K562 (cell line): ENCODE results near the gene ADAMTS6. TPM values are rescaled to one million over a fixed set of nuclear protein-coding genes. Genes with fewer than 3 reads are reported as not detected.

ENCODE experiments used
- ATAC-seq: fragments of 200-7000 bp; cut with Tn5 transposase; 3 replicates; pipeline ENCODE4 v1.9.1; 2020; ENCODE audit warnings: moderate library complexity
- BruUV-seq: library from RNA; stranded (reverse); fragments of 400-500 nt; replicated peaks from 2 replicates; lab custom pipeline; 2021; lab: Mats Ljungman, UMichigan
- CTCF ChIA-PET: fragments of 300-600 bp; formaldehyde crosslinking; extraction: SDS; loops from one replicate; lab custom pipeline; 2021; ENCODE audit warnings: low intra/inter-chr PET ratio; lab: Yijun Ruan, JAX
- POLR2A ChIA-PET: fragments of 300-600, 350-650 bp; sonication (Branson Sonifier 250); formaldehyde crosslinking; extraction: SDS; loops from one replicate; lab custom pipeline; 2021; ENCODE audit warnings: antibody characterized with exemption, inconsistent platforms; lab: Yijun Ruan, JAX
- DNase-seq, 4 experiments: peaks; one replicate each; pipeline versions ENCODE4 v3.0.0 to v3.0.0-alpha.2; 2011 to 2018; ENCODE audit warnings: low spot score in 3 of 4, mixed read lengths in 3 of 4; ENCODE audit errors: extremely low read depth in 1 of 4
- FAIRE-seq: peaks from 2 replicates; lab custom pipeline; 2011; peaks lifted over from hg19 to GRCh38; lab: Jason Lieb, UNC
- H2AFZ ChIP-seq: 2 replicates; pipeline ENCODE4 v1.6.0; 2011; ENCODE audit warnings: low read depth, low read length, control low read depth, inconsistent platforms
- H3K27ac ChIP-seq: fragments of 200-600 bp; 3 replicates; pipeline ENCODE4 v1.8.0; 2011; ENCODE audit warnings: low read depth, mild to moderate bottlenecking, control low read depth, inconsistent platforms, low read length, moderate library complexity, mixed read lengths; ENCODE audit errors: extremely low read depth
- H3K27me3 ChIP-seq, 2 experiments: fragments of 300-600 bp in 1 of 2; 2 replicates in 1 of 2; 3 replicates in 1 of 2; pipeline versions ENCODE4 v1.6.0 to v1.8.0; 2011; ENCODE audit warnings: inconsistent platforms in 2 of 2, low read length in 2 of 2, mild to moderate bottlenecking in 1 of 2, mixed read lengths in 1 of 2, moderate library complexity in 1 of 2; ENCODE audit not compliant: control insufficient read depth in 2 of 2, insufficient read depth in 2 of 2
- H3K36me3 ChIP-seq: fragments of 300-600 bp; 3 replicates; pipeline ENCODE4 v1.8.0; 2011; ENCODE audit warnings: mild to moderate bottlenecking, low read length, inconsistent platforms; ENCODE audit not compliant: control insufficient read depth, insufficient read depth
- H3K4me1 ChIP-seq, 2 experiments: fragments of 200-600 bp in 1 of 2; replicated peaks in 1 of 2; 2 replicates in 1 of 2; 3 replicates in 1 of 2; pipeline versions ENCODE4 v1.5.1 to v1.8.0; 2011; ENCODE audit warnings: inconsistent platforms in 2 of 2, low read length in 2 of 2, mild to moderate bottlenecking in 1 of 2, mixed read lengths in 1 of 2, moderate library complexity in 1 of 2; ENCODE audit not compliant: control insufficient read depth in 2 of 2, insufficient read depth in 2 of 2
- H3K4me2 ChIP-seq: 2 replicates; pipeline ENCODE4 v1.6.1; 2011; ENCODE audit warnings: low read length, control low read depth, inconsistent platforms, mixed read lengths; ENCODE audit not compliant: insufficient read depth
- H3K4me3 ChIP-seq: fragments of 200-600 bp; sonication (generic), shearing (Covaris generic); 2 replicates; pipeline ENCODE4 v1.5.1; 2016; ENCODE audit warnings: control low read depth, inconsistent platforms
- H3K79me2 ChIP-seq: fragments of 200-600 bp; 3 replicates; pipeline ENCODE4 v1.8.0; 2011; ENCODE audit warnings: low read length, inconsistent platforms; ENCODE audit not compliant: control insufficient read depth, insufficient read depth
- H3K9ac ChIP-seq, 2 experiments: 2 replicates each; pipeline versions ENCODE4 v1.6.0 to v1.6.1; 2011; ENCODE audit warnings: low read depth in 2 of 2, low read length in 2 of 2, control low read depth in 1 of 2, inconsistent platforms in 1 of 2, mild to moderate bottlenecking in 1 of 2, mixed read lengths in 1 of 2; ENCODE audit not compliant: insufficient read depth in 1 of 2
- H3K9me1 ChIP-seq: one replicate; pipeline ENCODE4 v1.6.0; 2011; ENCODE audit warnings: inconsistent platforms, mild to moderate bottlenecking, low read length, moderate library complexity; ENCODE audit not compliant: control insufficient read depth, insufficient read depth
- H3K9me3 ChIP-seq: replicated peaks from 2 replicates; pipeline ENCODE4 v1.5.1; 2011; ENCODE audit warnings: low read depth, low read length, inconsistent platforms; ENCODE audit not compliant: control insufficient read depth, insufficient read depth
- H4K20me1 ChIP-seq: replicated peaks from 2 replicates; pipeline ENCODE4 v1.6.1; 2011; ENCODE audit warnings: low read length, inconsistent platforms, mixed read lengths; ENCODE audit not compliant: control insufficient read depth, insufficient read depth
- BDP1 ChIP-seq: IDR thresholded peaks from 3 replicates; pipeline ENCODE4 v1.6.1; 2011; ENCODE audit not compliant: insufficient read length, insufficient read depth
- C11orf30 ChIP-seq: fragments of 450-650 bp; IDR thresholded peaks from 2 replicates; pipeline ENCODE4 v1.6.1; 2016; ENCODE audit warnings: low read depth, mild to moderate bottlenecking
- ETV1 ChIP-seq: fragments of 450-650 bp; conservative IDR thresholded peaks from 2 replicates; pipeline ENCODE4 v1.6.1; 2016; ENCODE audit warnings: missing genetic modification characterization, control low read depth, low read depth, missing compliant biosample characterization
- LEF1 ChIP-seq: fragments of 450-650 bp; IDR thresholded peaks from 2 replicates; pipeline ENCODE4 v1.6.1; 2016; ENCODE audit warnings: mild to moderate bottlenecking
- MAFG ChIP-seq: fragments of 450-650 bp; conservative IDR thresholded peaks from 2 replicates; pipeline ENCODE4 v1.6.1; 2016; ENCODE audit warnings: missing genetic modification characterization, missing compliant biosample characterization
- MTF1 ChIP-seq: fragments of 250-450 bp; sonication (Bioruptor Pico); IDR thresholded peaks from 2 replicates; pipeline ENCODE4 v1.9.0; 2021; ENCODE audit warnings: moderate library complexity, mild to moderate bottlenecking, inconsistent platforms, borderline replicate concordance
- NR2C2 ChIP-seq, 2 experiments: fragments of 200-800 bp in 1 of 2; sonication (Bioruptor generic) in 1 of 2; sonication (generic) in 1 of 2; formaldehyde crosslinking in 1 of 2; IDR thresholded peaks; 2 replicates each; pipeline versions ENCODE4 v1.6.1 to v1.8.0; 2016 to 2022; ENCODE audit warnings: mild to moderate bottlenecking in 1 of 2, missing compliant biosample characterization in 1 of 2, missing genetic modification characterization in 1 of 2, missing genetic modification reagents in 1 of 2
- SPI1 ChIP-seq: IDR thresholded peaks from 2 replicates; pipeline ENCODE4 v1.6.1; 2011; ENCODE audit warnings: low read depth, low read length, control low read depth, borderline replicate concordance
- ZNF165 ChIP-seq: fragments of 250-450 bp; sonication (Bioruptor Pico); IDR thresholded peaks from 2 replicates; pipeline ENCODE4 v1.4.0; 2020; ENCODE audit warnings: borderline replicate concordance
- ZNF316 ChIP-seq: fragments of 450-650 bp; IDR thresholded peaks from 2 replicates; pipeline ENCODE4 v1.6.1; 2016
- WGBS: fragments of 100-300 bp; shearing (Covaris generic); methylation state at CpG from one replicate; pipeline ENCODE4 v1.1.6; 2016; ENCODE audit warnings: low coverage, mixed read lengths; ENCODE audit not compliant: insufficient coverage; ENCODE audit errors: missing lambda C conversion rate; 5-methylcytosine and 5-hydroxymethylcytosine counted together
- in situ Hi-C: fragments of 300-500 bp; cut with MboI; formaldehyde crosslinking; loops from 4 replicates; pipeline ENCODE4 v1.15.0; 2018; ENCODE audit warnings: inconsistent platforms, mixed read lengths
- intact Hi-C: fragments of 100-400 bp; cut with micrococcal nuclease; formaldehyde crosslinking; loops from 2 replicates; pipeline ENCODE4 v1.14.2; 2022
- polyA plus RNA-seq, 8 experiments: library from polyadenylated mRNA; depleted of rRNA in 4 of 8; stranded (reverse) in 5 of 8; unstranded in 3 of 8; fragments of >200 nt; fragmentation: Nextera tagmentation in 2 of 8; fragmentation: Illumina TruSeq in 1 of 8; extraction: Ambion mirVana in 2 of 8; extraction: Trizol in 1 of 8; gene quantifications; 2 replicates each; pipeline versions ENCODE4 v1.2.1 to v1.2.3, GENCODE V29; 2011 to 2014; ENCODE audit warnings: inconsistent platforms in 1 of 8, missing spikeins in 1 of 8
- total RNA-seq, 7 experiments: library from RNA; depleted of rRNA in 6 of 7; stranded (reverse); fragments of >200 nt in 6 of 7; fragmentation: Illumina TruSeq in 2 of 7; extraction: Trizol in 2 of 7; gene quantifications; 2 replicates each; pipeline versions ENCODE4 v1.2.1 to v1.2.3, GENCODE V29; 2011 to 2021; ENCODE audit warnings: low replicate concordance in 1 of 7
- TF ChIP-seq, protein P1 (sequence below): sonication (generic); formaldehyde crosslinking; IDR thresholded peaks from 2 replicates; pipeline ENCODE4 v1.8.0; 2023; ENCODE audit warnings: mild to moderate bottlenecking, missing genetic modification reagents

ADAMTS6 gene
- total and polyA plus RNA-seq, 9 of the 15 experiments (the other 6 are each of a cell fraction or from before 2014, with no cell fraction given), result 0.57 to 5.3 (median 1.5) TPM

DNA sequence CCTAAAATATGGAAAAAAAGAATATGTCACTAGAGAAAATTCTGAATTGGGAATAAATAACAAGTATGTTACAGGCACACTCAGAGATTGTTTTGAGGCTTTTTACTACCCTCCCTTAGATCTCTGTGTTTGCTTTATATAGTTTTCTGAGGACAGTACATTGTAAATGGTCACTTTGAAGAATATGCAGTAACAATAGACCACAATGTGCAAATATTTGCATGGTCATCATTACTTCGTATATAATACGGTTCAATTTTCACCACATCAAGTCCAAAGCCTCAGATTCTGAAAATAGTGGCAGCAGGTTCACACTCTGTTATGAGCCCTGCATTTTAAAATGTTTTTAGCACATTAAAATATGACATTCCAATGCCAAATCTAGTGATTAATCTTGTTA is 238.6 kb downstream of the ADAMTS6 start:
- Histone ChIP-seq H3K27ac (no peak overlapping the region), H3K9me3 (no peaks in the 10 kb centered on the region), H3K9ac (no peak overlapping the region), H3K79me2 (no peaks in the 10 kb centered on the region), H3K4me2 (no peak overlapping the region), H3K36me3 (no peaks in the 10 kb centered on the region), H3K4me3 (no peak overlapping the region), H3K4me1 (no peaks in the 10 kb centered on the region), H3K9me1 (no peaks in the 10 kb centered on the region), H2AFZ (no peak overlapping the region), H3K27me3 (no peaks in the 10 kb centered on the region)
- in situ Hi-C loops, result no loop called here
- DNase-seq, result no peak
- POLR2A ChIA-PET, result no interaction called here
- 16% methylated on average over 2 of the region's 2 CpGs for WGBS
- CTCF ChIA-PET, result no interaction called here
- no peak for FAIRE-seq
- BruUV-seq, result no TSS peak
- intact Hi-C loops, result no loop called here
- TF ChIP-seq ZNF165 (CRISPR knock-in tag) (no peak), C11orf30 (peak; percentile 58; the same call in 1 of the 2 replicates), ETV1 (no peak), MAFG (peak; percentile 44), NR2C2 (CRISPR knock-in tag; IDR thresholded peaks at IDR 0.05) (no peak), NR2C2 (tag; IDR thresholded peaks at IDR 0.05) (no peak), MTF1 (no peak), SPI1 (no peak), LEF1 (no peak), BDP1 (no peak), ZNF316 (peak; percentile 74)
- TF ChIP-seq, protein P1, sequence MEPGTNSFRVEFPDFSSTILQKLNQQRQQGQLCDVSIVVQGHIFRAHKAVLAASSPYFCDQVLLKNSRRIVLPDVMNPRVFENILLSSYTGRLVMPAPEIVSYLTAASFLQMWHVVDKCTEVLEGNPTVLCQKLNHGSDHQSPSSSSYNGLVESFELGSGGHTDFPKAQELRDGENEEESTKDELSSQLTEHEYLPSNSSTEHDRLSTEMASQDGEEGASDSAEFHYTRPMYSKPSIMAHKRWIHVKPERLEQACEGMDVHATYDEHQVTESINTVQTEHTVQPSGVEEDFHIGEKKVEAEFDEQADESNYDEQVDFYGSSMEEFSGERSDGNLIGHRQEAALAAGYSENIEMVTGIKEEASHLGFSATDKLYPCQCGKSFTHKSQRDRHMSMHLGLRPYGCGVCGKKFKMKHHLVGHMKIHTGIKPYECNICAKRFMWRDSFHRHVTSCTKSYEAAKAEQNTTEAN (CRISPR knock-in tag), result no peak
- TF ChIP-seq, all 486 proteins: peak for 3
- H4K20me1 ChIP-seq, result no peaks in the 10 kb centered on the region
- ATAC-seq, result no peak
